Ovary (tissue), 3 donors: ENCODE measurements around the gene CLEC10A.

ENCODE experiments used
- CTCF ChIP-seq, 3 donors: fragments of 450-650 bp in 2 of 3; fragments of 200-600 bp in 1 of 3; IDR thresholded peaks; one replicate each; pipeline versions ENCODE4 v1.5.1 to v1.8.0; 2016 to 2022; ENCODE audit warnings: antibody characterized with exemption in 3 of 3, mild to moderate bottlenecking in 1 of 3
- POLR2A ChIP-seq: fragments of 450-650 bp; IDR thresholded peaks from one replicate; pipeline ENCODE4 v1.6.1; 2017; ENCODE audit warnings: antibody characterized with exemption, mild to moderate bottlenecking, moderate library complexity
- donor health status: DM: no; HTN: no; CAD: no.

DNA sequence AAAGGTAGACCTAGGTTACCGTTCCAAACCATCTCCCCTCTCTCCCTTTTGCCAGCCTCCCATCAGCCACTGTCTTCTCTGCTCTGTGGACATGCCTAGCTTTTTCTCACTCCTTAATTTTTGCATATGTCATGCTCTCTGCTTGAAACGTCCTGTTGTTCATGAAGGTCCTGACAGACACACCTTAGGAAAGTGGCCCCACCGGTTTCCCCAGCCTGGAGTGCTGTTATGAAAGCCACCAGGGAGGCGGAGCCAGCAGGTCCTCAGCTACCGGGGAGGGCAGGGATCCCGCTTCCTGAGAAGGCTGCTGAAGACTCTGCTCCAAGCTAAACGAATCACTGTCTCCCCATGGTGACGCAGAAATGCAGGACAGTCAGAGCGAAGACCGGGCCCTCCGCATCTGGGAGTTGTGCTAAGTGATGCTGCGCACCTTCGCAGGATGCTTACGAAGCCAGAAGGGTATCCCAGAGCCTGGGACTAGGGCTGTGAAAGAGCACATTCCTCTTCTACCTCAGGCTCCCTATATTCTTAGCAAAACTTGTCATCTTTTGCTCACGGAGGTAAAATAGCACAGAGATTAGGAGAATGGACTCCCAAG lies 33.8 kb downstream of the CLEC10A start:
- TF ChIP-seq CTCF (IDR thresholded peaks at IDR 0.05) (no peak), POLR2A (no peak)
